ENCODE measurements around the gene ISM1. TPM values are rescaled to one million over a fixed set of nuclear protein-coding genes. Genes with fewer than 3 reads are reported as not detected.

The ISM1 gene
- total and polyA plus RNA-seq, 2 of the 13 experiments (the other 11 are each of a cell fraction or from before 2014, with no cell fraction given) = 0.40 to 1.4 TPM

DNA sequence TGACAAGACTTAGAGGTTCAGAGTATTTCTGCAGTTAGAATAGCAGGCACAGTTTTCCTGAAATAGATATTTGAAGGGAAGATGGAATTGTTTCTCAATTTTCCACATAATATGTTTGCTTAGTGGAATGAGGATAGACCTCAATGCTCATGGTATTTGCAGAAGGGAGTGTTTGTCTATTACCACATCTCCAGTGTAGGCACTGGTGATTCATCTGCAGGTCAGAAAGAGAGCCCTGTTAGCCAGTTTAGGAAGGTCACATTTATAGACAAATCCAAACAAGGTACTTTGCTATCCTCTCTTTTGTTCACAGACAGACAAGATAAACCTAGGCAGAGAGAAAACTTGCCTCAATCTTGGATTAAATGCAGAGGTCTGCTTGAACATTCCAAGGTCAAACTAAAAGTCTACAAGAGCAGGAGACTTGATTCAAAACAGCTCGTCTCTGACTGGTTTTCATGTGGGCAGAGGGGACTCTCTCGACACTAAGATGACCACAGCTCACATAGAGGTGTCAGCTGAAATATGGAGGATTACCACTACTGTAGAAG lies 22.8 kb downstream of the ISM1 start (continued):
- TF ChIP-seq, protein P1, sequence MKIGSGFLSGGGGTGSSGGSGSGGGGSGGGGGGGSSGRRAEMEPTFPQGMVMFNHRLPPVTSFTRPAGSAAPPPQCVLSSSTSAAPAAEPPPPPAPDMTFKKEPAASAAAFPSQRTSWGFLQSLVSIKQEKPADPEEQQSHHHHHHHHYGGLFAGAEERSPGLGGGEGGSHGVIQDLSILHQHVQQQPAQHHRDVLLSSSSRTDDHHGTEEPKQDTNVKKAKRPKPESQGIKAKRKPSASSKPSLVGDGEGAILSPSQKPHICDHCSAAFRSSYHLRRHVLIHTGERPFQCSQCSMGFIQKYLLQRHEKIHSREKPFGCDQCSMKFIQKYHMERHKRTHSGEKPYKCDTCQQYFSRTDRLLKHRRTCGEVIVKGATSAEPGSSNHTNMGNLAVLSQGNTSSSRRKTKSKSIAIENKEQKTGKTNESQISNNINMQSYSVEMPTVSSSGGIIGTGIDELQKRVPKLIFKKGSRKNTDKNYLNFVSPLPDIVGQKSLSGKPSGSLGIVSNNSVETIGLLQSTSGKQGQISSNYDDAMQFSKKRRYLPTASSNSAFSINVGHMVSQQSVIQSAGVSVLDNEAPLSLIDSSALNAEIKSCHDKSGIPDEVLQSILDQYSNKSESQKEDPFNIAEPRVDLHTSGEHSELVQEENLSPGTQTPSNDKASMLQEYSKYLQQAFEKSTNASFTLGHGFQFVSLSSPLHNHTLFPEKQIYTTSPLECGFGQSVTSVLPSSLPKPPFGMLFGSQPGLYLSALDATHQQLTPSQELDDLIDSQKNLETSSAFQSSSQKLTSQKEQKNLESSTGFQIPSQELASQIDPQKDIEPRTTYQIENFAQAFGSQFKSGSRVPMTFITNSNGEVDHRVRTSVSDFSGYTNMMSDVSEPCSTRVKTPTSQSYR (CRISPR knock-in tag; IDR thresholded peaks at IDR 0.05; ENCODE audit: borderline replicate concordance) = peak; percentile 73; the same call in 1 of the 2 replicates
- TF ChIP-seq ZBTB21 (CRISPR knock-in tag; IDR thresholded peaks at IDR 0.05) (peak; percentile 74; the same call in 1 of the 2 replicates), MBNL3 (CRISPR knock-in tag; conservative IDR thresholded peaks at IDR 0.05) (no peak), JUND (CRISPR knock-in tag; IDR thresholded peaks at IDR 0.05) (peak; percentile 99), KDM5A (IDR thresholded peaks at IDR 0.05; ENCODE audit: borderline replicate concordance, low read length) (no peak; the same call in 1 of the 2 replicates), ZNF724P (CRISPR knock-in tag; IDR thresholded peaks at IDR 0.05; ENCODE audit: borderline replicate concordance) (no peak), ZSCAN21 (CRISPR knock-in tag; IDR thresholded peaks at IDR 0.05; ENCODE audit: borderline replicate concordance) (peak; percentile 63; the same call in 1 of the 2 replicates), BHLHE40 (IDR thresholded peaks at IDR 0.05; ENCODE audit: low read length) (peak; percentile 39; the same call in 1 of the 2 replicates), ZNF616 (CRISPR knock-in tag; IDR thresholded peaks at IDR 0.05; ENCODE audit: low read depth) (no peak), SALL2 (CRISPR knock-in tag; IDR thresholded peaks at IDR 0.05) (peak; percentile 96), TAF15 (IDR thresholded peaks at IDR 0.05; ENCODE audit: low read depth, low read length, poor library complexity, severe bottlenecking) (no peak), ZNF879 (CRISPR knock-in tag; IDR thresholded peaks at IDR 0.05) (no peak), SAFB2 (CRISPR knock-in tag; IDR thresholded peaks at IDR 0.05; ENCODE audit: borderline replicate concordance, low read depth) (no peak; the same call in 1 of the 2 replicates), ZNF274 (CRISPR knock-in tag; IDR thresholded peaks at IDR 0.05) (no peak), NPAS2 (CRISPR knock-in tag; IDR thresholded peaks at IDR 0.05; ENCODE audit: borderline replicate concordance) (no peak), TMF1 (CRISPR knock-in tag; IDR thresholded peaks at IDR 0.05; ENCODE audit: low read depth) (no peak), AGO2 (optimal IDR thresholded peaks at IDR 0.05; ENCODE audit: low read depth, low read length) (no peak), MIXL1 (CRISPR knock-in tag; IDR thresholded peaks at IDR 0.05) (peak; percentile 98)
- TF ChIP-seq, protein P2, sequence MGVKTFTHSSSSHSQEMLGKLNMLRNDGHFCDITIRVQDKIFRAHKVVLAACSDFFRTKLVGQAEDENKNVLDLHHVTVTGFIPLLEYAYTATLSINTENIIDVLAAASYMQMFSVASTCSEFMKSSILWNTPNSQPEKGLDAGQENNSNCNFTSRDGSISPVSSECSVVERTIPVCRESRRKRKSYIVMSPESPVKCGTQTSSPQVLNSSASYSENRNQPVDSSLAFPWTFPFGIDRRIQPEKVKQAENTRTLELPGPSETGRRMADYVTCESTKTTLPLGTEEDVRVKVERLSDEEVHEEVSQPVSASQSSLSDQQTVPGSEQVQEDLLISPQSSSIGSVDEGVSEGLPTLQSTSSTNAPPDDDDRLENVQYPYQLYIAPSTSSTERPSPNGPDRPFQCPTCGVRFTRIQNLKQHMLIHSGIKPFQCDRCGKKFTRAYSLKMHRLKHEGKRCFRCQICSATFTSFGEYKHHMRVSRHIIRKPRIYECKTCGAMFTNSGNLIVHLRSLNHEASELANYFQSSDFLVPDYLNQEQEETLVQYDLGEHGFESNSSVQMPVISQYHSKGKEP (CRISPR knock-in tag; IDR thresholded peaks at IDR 0.05) = peak; percentile 51; the same call in 1 of the 2 replicates
- TF ChIP-seq, protein P3, sequence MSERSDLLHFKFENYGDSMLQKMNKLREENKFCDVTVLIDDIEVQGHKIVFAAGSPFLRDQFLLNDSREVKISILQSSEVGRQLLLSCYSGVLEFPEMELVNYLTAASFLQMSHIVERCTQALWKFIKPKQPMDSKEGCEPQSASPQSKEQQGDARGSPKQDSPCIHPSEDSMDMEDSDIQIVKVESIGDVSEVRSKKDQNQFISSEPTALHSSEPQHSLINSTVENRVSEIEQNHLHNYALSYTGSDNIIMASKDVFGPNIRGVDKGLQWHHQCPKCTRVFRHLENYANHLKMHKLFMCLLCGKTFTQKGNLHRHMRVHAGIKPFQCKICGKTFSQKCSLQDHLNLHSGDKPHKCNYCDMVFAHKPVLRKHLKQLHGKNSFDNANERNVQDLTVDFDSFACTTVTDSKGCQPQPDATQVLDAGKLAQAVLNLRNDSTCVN (CRISPR knock-in tag; IDR thresholded peaks at IDR 0.05; ENCODE audit: borderline replicate concordance) = no peak
- TF ChIP-seq, protein P4, sequence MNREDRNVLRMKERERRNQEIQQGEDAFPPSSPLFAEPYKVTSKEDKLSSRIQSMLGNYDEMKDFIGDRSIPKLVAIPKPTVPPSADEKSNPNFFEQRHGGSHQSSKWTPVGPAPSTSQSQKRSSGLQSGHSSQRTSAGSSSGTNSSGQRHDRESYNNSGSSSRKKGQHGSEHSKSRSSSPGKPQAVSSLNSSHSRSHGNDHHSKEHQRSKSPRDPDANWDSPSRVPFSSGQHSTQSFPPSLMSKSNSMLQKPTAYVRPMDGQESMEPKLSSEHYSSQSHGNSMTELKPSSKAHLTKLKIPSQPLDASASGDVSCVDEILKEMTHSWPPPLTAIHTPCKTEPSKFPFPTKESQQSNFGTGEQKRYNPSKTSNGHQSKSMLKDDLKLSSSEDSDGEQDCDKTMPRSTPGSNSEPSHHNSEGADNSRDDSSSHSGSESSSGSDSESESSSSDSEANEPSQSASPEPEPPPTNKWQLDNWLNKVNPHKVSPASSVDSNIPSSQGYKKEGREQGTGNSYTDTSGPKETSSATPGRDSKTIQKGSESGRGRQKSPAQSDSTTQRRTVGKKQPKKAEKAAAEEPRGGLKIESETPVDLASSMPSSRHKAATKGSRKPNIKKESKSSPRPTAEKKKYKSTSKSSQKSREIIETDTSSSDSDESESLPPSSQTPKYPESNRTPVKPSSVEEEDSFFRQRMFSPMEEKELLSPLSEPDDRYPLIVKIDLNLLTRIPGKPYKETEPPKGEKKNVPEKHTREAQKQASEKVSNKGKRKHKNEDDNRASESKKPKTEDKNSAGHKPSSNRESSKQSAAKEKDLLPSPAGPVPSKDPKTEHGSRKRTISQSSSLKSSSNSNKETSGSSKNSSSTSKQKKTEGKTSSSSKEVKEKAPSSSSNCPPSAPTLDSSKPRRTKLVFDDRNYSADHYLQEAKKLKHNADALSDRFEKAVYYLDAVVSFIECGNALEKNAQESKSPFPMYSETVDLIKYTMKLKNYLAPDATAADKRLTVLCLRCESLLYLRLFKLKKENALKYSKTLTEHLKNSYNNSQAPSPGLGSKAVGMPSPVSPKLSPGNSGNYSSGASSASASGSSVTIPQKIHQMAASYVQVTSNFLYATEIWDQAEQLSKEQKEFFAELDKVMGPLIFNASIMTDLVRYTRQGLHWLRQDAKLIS (CRISPR knock-in tag; IDR thresholded peaks at IDR 0.05) = no peak; the same call in 1 of the 2 replicates

All from HepG2 (cell line).